ENCODE results near the gene COTL1. TPM values are rescaled to one million over a fixed set of nuclear protein-coding genes. Genes with fewer than 3 reads are reported as not detected.

The COTL1 gene
- total RNA-seq, 4 donors from 2014 or later = 2.8 to 8.7 (median 6.2) TPM

DNA sequence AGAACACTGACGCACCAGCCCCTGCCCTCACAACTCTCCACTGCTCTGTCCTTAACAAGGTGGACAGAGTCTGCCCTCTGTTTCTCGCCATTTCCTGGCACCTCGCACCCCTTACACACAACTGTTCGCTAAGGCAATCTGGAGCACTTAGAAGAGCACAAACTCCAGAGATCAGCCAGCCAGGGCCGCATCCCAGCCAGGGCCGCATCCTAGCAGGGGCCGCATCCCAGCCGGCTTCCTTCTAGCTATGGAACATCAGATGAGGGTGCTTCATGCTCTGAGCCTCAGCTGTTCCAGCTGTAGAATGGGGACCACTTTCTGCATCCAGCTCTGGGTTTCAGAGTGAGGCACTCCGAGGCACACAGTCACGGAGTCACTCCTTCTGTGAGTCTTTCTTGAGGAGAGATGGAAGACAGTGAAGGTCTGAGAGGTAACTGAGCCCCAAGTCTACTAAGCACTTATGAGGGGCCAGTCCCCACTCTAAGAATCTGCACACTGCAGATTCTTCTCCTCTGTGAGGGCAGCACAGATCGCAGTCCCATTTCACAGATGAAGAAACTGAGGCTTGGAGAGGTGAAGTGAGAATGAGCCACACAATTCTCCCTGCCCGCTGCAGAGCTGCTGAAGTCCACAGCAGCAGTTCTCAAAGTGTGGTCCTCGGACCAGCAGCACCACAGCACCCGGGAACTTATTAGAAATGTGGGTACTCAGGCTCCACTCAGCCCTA, 20.9 kb downstream of the COTL1 start:
- intact Hi-C loops (cut with DNase I; ENCODE audit: low total_unique reads) = no loop called here
- H3K36me3 ChIP-seq = no peaks in the 10 kb centered on the region
- no peaks in the 10 kb centered on the region for H3K27me3 ChIP-seq
- no peak overlapping the region for H3K4me3 ChIP-seq
- in situ Hi-C loops (cut with MboI; ENCODE audit: low sequenced_read_pairs in 4 of 4) = no loop called here
- H3K27ac ChIP-seq = no peak overlapping the region
- DNase-seq = no peak
- TF ChIP-seq, protein P1, sequence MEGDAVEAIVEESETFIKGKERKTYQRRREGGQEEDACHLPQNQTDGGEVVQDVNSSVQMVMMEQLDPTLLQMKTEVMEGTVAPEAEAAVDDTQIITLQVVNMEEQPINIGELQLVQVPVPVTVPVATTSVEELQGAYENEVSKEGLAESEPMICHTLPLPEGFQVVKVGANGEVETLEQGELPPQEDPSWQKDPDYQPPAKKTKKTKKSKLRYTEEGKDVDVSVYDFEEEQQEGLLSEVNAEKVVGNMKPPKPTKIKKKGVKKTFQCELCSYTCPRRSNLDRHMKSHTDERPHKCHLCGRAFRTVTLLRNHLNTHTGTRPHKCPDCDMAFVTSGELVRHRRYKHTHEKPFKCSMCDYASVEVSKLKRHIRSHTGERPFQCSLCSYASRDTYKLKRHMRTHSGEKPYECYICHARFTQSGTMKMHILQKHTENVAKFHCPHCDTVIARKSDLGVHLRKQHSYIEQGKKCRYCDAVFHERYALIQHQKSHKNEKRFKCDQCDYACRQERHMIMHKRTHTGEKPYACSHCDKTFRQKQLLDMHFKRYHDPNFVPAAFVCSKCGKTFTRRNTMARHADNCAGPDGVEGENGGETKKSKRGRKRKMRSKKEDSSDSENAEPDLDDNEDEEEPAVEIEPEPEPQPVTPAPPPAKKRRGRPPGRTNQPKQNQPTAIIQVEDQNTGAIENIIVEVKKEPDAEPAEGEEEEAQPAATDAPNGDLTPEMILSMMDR (IDR thresholded peaks at IDR 0.05 in 4 of 5, conservative IDR thresholded peaks at IDR 0.05 in 1 of 5) = no peak
- TF ChIP-seq POLR2A (IDR thresholded peaks at IDR 0.05) = no peak
- no peaks in the 10 kb centered on the region for H3K4me1 ChIP-seq
- no peaks in the 10 kb centered on the region for H3K9me3 ChIP-seq
- ATAC-seq = no peak

DNA sequence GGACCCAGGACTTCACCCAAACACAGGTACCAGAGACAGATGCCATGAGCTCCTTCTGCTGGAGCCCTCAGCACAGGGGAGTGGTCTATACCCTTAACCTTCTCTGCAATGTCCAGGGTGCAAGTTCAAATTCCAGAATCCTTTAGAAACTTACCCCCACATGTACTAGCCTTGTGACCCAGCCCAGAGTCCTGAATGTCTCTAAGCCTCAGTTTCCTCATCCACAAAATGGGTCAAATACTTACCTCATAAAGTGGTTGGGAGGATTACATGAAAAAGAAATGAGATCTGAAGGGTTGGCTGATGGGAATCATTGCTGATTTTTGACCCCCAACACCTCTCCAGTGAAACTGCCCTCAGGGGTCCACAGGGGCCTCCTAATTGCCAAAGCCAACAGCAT, 21.7 kb downstream of the COTL1 start:
- Histone ChIP-seq H3K36me3 (no peaks in the 10 kb centered on the region), H3K27ac (no peak overlapping the region), H3K27me3 (no peaks in the 10 kb centered on the region), H3K4me3 (no peak overlapping the region), H3K4me1 (no peaks in the 10 kb centered on the region), H3K9me3 (no peaks in the 10 kb centered on the region)
- TF ChIP-seq POLR2A (IDR thresholded peaks at IDR 0.05) = no peak
- TF ChIP-seq, protein P1 (IDR thresholded peaks at IDR 0.05 in 4 of 5, conservative IDR thresholded peaks at IDR 0.05 in 1 of 5) = no peak
- DNase-seq = no peak
- in situ Hi-C loops (cut with MboI; ENCODE audit: low sequenced_read_pairs in 4 of 4) = no loop called here
- intact Hi-C loops (cut with DNase I; ENCODE audit: low total_unique reads) = no loop called here
- ATAC-seq = no peak

DNA sequence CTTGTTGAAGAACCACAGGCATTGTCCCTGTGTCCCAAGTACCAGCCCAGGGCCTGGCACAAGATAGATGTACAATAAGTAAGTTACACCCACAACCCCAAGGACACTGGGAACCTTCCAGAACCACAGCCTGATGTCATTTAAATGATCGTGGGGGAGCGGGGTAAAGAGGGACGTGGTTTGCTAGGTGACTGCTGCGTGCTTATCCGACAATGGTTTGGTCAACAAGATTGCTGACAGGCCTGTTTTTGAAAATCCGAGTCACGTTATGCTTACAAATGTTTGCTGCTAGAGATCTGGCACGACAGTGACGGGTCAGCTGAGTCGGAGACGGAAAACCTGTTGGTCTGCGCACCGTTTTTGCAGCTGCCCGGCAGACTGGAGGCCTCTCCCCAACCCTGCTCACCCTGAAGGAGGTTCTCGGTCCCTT, 22.8 kb downstream of the COTL1 start:
- Histone ChIP-seq H3K4me1 (no peaks in the 10 kb centered on the region), H3K9me3 (no peaks in the 10 kb centered on the region), H3K4me3 (no peak overlapping the region), H3K27me3 (no peaks in the 10 kb centered on the region), H3K36me3 (no peaks in the 10 kb centered on the region), H3K27ac (no peak overlapping the region)
- in situ Hi-C loops (cut with MboI; ENCODE audit: low sequenced_read_pairs in 4 of 4) = no loop called here
- no peak for TF ChIP-seq POLR2A (IDR thresholded peaks at IDR 0.05)
- TF ChIP-seq, protein P1 (IDR thresholded peaks at IDR 0.05 in 4 of 5, conservative IDR thresholded peaks at IDR 0.05 in 1 of 5) = no peak
- intact Hi-C loops (cut with DNase I; ENCODE audit: low total_unique reads) = no loop called here
- no peak for DNase-seq
- ATAC-seq = no peak

DNA sequence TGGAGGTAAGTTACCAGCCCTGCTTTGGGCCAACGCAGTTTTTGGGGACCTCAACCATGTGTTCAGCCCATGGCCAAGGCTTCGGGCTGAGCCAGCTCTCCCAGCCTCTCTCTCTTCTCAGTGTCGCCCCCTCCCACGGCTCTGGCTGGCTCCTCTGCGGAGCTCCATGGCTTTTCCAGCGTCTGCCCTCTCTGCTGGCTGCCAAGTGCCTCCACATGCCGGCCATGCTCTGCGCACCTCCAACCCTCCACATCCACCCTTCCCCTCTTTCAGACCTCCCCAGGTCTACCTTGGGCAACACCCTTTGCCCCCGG, 23.2 kb downstream of the COTL1 start:
- H3K27me3 ChIP-seq = no peaks in the 10 kb centered on the region
- intact Hi-C loops (cut with DNase I; ENCODE audit: low total_unique reads) = no loop called here
- TF ChIP-seq, protein P1 (IDR thresholded peaks at IDR 0.05 in 4 of 5, conservative IDR thresholded peaks at IDR 0.05 in 1 of 5) = no peak
- no peak for TF ChIP-seq POLR2A (IDR thresholded peaks at IDR 0.05)
- H3K36me3 ChIP-seq = no peaks in the 10 kb centered on the region
- in situ Hi-C loops (cut with MboI; ENCODE audit: low sequenced_read_pairs in 4 of 4) = no loop called here
- DNase-seq = no peak
- no peaks in the 10 kb centered on the region for H3K9me3 ChIP-seq
- no peak overlapping the region for H3K4me3 ChIP-seq
- no peak for ATAC-seq
- H3K27ac ChIP-seq = no peak overlapping the region
- H3K4me1 ChIP-seq = no peaks in the 10 kb centered on the region
